Measurements from ENCODE around the gene PROM2.
"Not testable (repeated sequence)": the region's sequence is repeated elsewhere in the genome, so short reads cannot be mapped to it uniquely, and the experiment has no call there.

Gene PROM2, protein sequence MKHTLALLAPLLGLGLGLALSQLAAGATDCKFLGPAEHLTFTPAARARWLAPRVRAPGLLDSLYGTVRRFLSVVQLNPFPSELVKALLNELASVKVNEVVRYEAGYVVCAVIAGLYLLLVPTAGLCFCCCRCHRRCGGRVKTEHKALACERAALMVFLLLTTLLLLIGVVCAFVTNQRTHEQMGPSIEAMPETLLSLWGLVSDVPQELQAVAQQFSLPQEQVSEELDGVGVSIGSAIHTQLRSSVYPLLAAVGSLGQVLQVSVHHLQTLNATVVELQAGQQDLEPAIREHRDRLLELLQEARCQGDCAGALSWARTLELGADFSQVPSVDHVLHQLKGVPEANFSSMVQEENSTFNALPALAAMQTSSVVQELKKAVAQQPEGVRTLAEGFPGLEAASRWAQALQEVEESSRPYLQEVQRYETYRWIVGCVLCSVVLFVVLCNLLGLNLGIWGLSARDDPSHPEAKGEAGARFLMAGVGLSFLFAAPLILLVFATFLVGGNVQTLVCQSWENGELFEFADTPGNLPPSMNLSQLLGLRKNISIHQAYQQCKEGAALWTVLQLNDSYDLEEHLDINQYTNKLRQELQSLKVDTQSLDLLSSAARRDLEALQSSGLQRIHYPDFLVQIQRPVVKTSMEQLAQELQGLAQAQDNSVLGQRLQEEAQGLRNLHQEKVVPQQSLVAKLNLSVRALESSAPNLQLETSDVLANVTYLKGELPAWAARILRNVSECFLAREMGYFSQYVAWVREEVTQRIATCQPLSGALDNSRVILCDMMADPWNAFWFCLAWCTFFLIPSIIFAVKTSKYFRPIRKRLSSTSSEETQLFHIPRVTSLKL

GRCh38 chr2:95274291-95275150, at the start of gene PROM2:
Gene PROM2 (plus strand): TSS chr2:95274449. CDS start chr2:95274586, 137 bp downstream.
- DNase-seq, result peak; percentile 85

GRCh38 chr2:95225658-95226057, 48.6 kb upstream of the PROM2 start:
- no peak for DNase-seq

DNA sequence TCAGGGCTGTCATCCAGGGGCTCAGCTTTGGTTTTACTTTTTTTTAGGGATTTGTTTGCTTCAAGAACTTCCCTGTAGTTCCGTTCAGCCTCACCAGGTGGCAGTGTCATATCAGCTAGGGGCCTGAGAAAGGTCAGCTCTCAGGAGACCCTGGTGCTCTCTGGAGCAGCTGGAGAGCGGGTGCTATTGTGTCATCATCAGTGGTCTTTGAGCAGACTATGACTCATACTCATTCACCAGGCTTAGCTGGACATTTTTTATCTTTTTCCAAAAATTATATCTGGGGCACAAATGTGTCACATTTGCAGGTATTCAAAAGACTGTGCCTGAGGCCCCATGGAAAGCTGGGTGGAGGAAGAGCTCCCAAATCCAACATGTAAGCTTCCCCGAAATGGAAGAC, 42.5 kb upstream of the PROM2 start:
- DNase-seq, result peak; percentile 68

GRCh38 chr2:95232232-95232631, 42.0 kb upstream of the PROM2 start:
- DNase-seq, result no peak

GRCh38 chr2:95234286-95234785, 39.9 kb upstream of the PROM2 start:
- DNase-seq, result no peak

- DNase-seq, result no peak
Observed at GRCh38 chr2:95234816-95235215, 39.4 kb upstream of the PROM2 start.

DNA sequence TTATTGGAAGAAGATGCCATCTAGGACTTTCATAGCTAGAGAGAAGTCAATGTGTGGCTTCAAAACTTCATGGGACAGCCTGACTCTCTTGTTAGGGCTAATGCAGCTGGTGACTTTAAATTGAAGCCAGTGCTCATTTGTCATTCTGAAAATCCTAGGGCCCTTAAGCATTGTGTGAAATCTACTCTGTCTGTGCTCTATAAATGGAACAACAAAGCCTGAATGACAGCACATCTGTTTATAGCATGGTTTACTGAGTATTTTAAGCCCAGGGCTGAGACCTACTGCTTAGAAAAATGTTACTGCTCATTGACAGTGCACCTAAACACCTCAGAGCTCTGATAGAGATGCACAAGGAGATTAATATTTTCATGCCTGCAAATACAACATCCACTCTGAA, 36.1 kb upstream of the PROM2 start:
- no peak for DNase-seq

DNA sequence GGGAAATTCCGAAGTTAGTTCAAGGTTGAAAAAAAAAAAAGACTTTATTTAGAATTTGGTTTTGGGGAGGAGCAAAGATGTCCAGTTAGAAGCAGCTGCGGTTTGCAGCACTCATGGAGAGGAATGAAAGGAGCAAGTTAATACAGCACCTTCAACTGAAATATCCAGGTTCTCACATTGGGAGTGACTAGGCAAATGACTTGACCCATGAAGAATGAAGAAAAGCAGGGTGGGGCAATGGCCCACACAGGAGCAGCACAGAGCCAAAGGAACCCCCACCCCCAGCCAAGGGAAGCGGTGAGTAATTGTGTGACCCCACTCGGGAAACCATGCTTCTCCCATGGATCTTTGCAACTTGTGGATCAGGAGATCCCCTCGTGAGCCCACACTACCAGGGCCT, 34.2 kb upstream of the PROM2 start:
- no peak for DNase-seq

DNA sequence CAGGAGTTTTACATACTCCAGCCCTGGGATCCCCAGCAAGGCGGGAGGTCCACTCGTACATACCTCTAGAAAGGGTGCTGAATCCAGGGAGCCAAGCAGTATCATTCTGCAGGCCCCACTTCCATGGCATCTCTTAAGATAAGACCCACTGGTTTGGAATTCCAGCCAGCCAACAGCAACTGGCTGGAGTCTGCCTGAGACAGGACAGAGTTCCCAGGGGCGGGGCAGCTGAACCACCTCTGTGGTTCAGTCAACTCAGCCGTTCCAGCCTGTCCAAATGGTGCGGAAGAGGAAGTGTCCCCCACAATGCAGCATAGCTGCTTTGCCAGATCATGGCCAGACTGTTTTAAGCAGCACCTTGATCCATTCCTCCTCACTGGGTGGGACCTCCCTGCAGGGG, 33.7 kb upstream of the PROM2 start:
- DNase-seq, result no peak

DNA sequence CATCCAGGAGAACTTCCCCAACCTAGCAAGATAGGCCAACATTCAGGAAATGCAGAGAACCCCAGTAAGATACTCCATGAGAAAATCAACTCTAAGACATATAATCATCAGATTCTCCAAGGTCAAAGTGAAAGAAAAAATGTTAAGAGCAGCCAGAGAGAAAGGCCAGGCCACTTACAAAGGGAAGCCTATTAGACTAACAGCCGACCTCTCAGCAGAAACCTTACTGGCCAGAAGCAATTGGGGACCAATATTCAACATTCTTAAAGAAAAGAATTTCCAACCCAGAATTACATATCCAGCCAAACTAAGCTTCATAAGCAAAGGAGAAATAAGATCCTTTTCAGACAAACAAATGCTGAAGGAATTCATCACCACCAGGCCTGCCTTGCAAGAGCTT, 32.2 kb upstream of the PROM2 start:
- not testable (repeated sequence) for DNase-seq

- DNase-seq, result no peak
Observed at GRCh38 chr2:95258271-95258670, 16.0 kb upstream of the PROM2 start.

- DNase-seq, result no peak
Observed at GRCh38 chr2:95260028-95261023, 13.9 kb upstream of the PROM2 start.

- no peak for DNase-seq
Observed at GRCh38 chr2:95261602-95262001, 12.6 kb upstream of the PROM2 start.

- no peak for DNase-seq
Observed at GRCh38 chr2:95262896-95263542, 11.2 kb upstream of the PROM2 start.

DNA sequence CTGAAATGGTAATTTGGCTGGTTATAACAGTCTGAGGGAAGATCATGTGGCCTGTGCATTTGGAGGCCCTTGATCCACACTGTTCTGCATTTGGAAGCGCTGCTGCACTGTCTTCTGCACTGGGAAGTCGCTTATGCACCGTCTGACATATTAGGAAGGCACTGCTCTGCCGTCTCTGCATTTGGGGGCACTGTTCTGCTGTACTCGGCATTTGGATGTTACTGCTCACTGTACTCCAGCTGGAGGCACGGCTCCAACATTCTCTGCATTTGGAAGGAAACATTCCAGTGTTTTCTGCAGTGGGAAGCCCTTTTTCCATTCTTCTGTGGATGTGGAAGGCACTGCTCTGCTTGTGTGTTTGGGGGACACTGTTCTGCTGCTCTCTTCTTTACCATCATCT, 9.6 kb upstream of the PROM2 start:
- no peak for DNase-seq

GRCh38 chr2:95265182-95265581, 9.1 kb upstream of the PROM2 start:
- no peak for DNase-seq

DNA sequence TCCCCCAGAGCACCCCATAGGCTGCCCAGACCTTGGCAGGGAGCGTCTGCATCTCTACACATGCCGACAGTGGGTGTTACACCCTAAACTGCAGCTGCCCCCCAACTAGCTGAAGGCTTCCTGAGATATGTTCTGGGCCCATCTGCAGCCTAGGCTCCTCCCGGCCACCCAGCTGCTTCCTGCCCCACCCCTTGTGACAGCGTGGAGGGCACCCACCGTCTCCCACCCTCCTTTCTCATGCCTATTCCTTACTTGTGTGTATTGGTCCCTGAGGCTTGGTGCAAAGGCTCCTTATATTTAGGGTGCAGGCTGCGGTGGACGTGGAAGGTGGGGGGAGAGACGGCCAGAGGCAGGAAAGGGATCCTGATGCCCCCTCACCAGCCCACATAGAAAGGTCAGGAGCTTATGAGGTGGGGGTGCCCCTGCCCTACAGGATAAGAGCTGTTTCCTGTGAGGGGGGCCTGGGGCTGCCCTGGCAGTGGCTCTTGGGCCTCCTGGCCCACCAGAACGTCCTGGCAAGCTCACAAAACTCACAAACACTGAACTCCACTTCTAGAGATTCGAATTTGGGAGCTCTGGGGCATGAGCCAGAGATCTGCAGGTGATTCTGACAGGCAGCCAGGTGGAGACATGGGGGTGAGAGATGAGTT, 7.3 kb upstream of the PROM2 start:
- DNase-seq, result no peak

DNA sequence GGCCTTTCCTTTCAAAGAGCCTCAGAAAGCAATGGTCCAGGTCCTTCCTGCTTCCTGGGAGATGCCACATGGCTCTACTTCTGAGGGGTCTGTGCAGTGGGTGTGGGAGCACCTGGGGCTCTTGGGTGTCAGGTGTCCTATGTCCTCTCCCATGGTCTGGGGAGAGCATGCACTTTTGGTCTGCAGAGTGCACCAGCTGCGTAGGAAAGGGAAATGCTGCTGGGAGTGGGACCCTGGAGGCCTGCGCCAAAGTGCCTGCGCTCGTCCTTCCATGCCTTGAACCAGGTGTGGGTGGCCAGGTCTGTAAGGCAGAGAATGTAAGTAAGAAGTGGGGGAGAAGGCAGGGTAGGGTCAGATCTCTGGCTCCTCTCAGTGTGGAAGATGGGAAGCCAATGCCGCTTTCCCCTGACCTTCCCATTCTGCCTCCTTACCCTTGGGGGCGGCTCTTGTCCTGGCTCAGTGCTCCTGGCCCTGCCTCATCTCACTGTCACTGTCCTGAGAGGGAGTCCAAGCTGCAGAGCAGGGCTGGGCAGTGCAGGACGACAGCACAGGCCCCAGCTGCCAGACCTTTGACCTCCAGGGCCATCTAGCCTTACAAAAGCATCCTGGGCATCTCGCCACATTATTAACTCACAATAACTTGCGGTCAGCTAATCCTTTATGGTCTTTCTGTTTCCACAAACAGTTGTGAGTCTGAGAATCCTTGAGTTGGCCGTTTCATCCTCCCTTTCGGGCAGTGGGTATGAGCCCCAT, 6.6 kb upstream of the PROM2 start:
- no peak for DNase-seq

- no peak for DNase-seq
Observed at GRCh38 chr2:95268211-95269035, 5.8 kb upstream of the PROM2 start.
